ENCODE measurements around the gene ACTL6B. TPM values are rescaled to one million over a fixed set of nuclear protein-coding genes. Genes with fewer than 3 reads are reported as not detected.

The ACTL6B gene
- total and polyA plus RNA-seq, 4 donors, result 16.5 to 89.8 (median 59.1) TPM

GRCh38 chr7:100685049-100685605, 28.9 kb upstream of the ACTL6B start:
- no peak for DNase-seq (ENCODE audit: low read depth in 4 of 6, low spot score in 6 of 6)
- peaks cover 19% of the 10 kb centered on the region for H3K4me1 ChIP-seq (ENCODE audit: control insufficient read depth, insufficient read depth, low read length)
- H3K9me3 ChIP-seq (ENCODE audit: control insufficient read depth, insufficient read depth, low read length), result no peaks in the 10 kb centered on the region
- H3K4me3 ChIP-seq (ENCODE audit: low read depth, low read length), result no peak overlapping the region
- no peaks in the 10 kb centered on the region for H3K27me3 ChIP-seq (ENCODE audit: control insufficient read depth, insufficient read depth, low read length)
- 88% methylated on average over 7 of the region's 18 CpGs for WGBS (ENCODE audit: insufficient coverage)
- peaks cover 97% of the 10 kb centered on the region for H3K36me3 ChIP-seq (ENCODE audit: control insufficient read depth, insufficient read depth, low read length)
- H3K27ac ChIP-seq (ENCODE audit: low read depth, low read length), result no peak overlapping the region

GRCh38 chr7:100684534-100685042, 28.3 kb upstream of the ACTL6B start:
- Histone ChIP-seq H3K4me3 (ENCODE audit: low read depth, low read length) (no peak overlapping the region), H3K36me3 (ENCODE audit: control insufficient read depth, insufficient read depth, low read length) (peaks cover 99% of the 10 kb centered on the region), H3K27ac (ENCODE audit: low read depth, low read length) (no peak overlapping the region), H3K9me3 (ENCODE audit: control insufficient read depth, insufficient read depth, low read length) (no peaks in the 10 kb centered on the region), H3K27me3 (ENCODE audit: control insufficient read depth, insufficient read depth, low read length) (no peaks in the 10 kb centered on the region), H3K4me1 (ENCODE audit: control insufficient read depth, insufficient read depth, low read length) (peaks cover 14% of the 10 kb centered on the region)
- DNase-seq (ENCODE audit: low read depth in 4 of 6, low spot score in 6 of 6), result no peak
- 91% methylated on average over 16 of the region's 16 CpGs for WGBS (ENCODE audit: insufficient coverage)

GRCh38 chr7:100683659-100684533, 27.6 kb upstream of the ACTL6B start:
- Histone ChIP-seq H3K27ac (ENCODE audit: low read depth, low read length) (no peak overlapping the region), H3K27me3 (ENCODE audit: control insufficient read depth, insufficient read depth, low read length) (no peaks in the 10 kb centered on the region), H3K4me3 (ENCODE audit: low read depth, low read length) (no peak overlapping the region), H3K4me1 (ENCODE audit: control insufficient read depth, insufficient read depth, low read length) (peaks cover 8% of the 10 kb centered on the region), H3K9me3 (ENCODE audit: control insufficient read depth, insufficient read depth, low read length) (no peaks in the 10 kb centered on the region), H3K36me3 (ENCODE audit: control insufficient read depth, insufficient read depth, low read length) (peaks cover 99% of the 10 kb centered on the region)
- no peak for DNase-seq (ENCODE audit: low read depth in 4 of 6, low spot score in 6 of 6)
- 94% methylated on average over 32 of the region's 37 CpGs for WGBS (ENCODE audit: insufficient coverage)

- H3K4me3 ChIP-seq (ENCODE audit: low read depth, low read length), result no peak overlapping the region
- WGBS (ENCODE audit: insufficient coverage), result 82% methylated on average over 27 of the region's 28 CpGs
- no peak overlapping the region for H3K27ac ChIP-seq (ENCODE audit: low read depth, low read length)
- peaks cover 99% of the 10 kb centered on the region for H3K36me3 ChIP-seq (ENCODE audit: control insufficient read depth, insufficient read depth, low read length)
- H3K4me1 ChIP-seq (ENCODE audit: control insufficient read depth, insufficient read depth, low read length), result peaks cover 14% of the 10 kb centered on the region
- H3K27me3 ChIP-seq (ENCODE audit: control insufficient read depth, insufficient read depth, low read length), result no peaks in the 10 kb centered on the region
- no peak for DNase-seq (ENCODE audit: low read depth in 4 of 6, low spot score in 6 of 6)
- H3K9me3 ChIP-seq (ENCODE audit: control insufficient read depth, insufficient read depth, low read length), result no peaks in the 10 kb centered on the region
Measured at GRCh38 chr7:100682991-100683658, 26.9 kb upstream of the ACTL6B start.

- no peak overlapping the region for H3K4me3 ChIP-seq (ENCODE audit: low read depth, low read length)
- H3K4me1 ChIP-seq (ENCODE audit: control insufficient read depth, insufficient read depth, low read length), result peaks cover 16% of the 10 kb centered on the region
- H3K36me3 ChIP-seq (ENCODE audit: control insufficient read depth, insufficient read depth, low read length), result peaks cover 99% of the 10 kb centered on the region
- no peak overlapping the region for H3K27ac ChIP-seq (ENCODE audit: low read depth, low read length)
- no peak for DNase-seq (ENCODE audit: low read depth in 4 of 6, low spot score in 6 of 6)
- 75% methylated on average over 21 of the region's 25 CpGs for WGBS (ENCODE audit: insufficient coverage)
- H3K9me3 ChIP-seq (ENCODE audit: control insufficient read depth, insufficient read depth, low read length), result no peaks in the 10 kb centered on the region
- H3K27me3 ChIP-seq (ENCODE audit: control insufficient read depth, insufficient read depth, low read length), result no peaks in the 10 kb centered on the region
Measured at GRCh38 chr7:100682228-100682741, 26.0 kb upstream of the ACTL6B start.

GRCh38 chr7:100681491-100682227, 25.4 kb upstream of the ACTL6B start:
- no peaks in the 10 kb centered on the region for H3K9me3 ChIP-seq (ENCODE audit: control insufficient read depth, insufficient read depth, low read length)
- no peak for DNase-seq (ENCODE audit: low read depth in 4 of 6, low spot score in 6 of 6)
- H3K4me3 ChIP-seq (ENCODE audit: low read depth, low read length), result no peak overlapping the region
- peaks cover 99% of the 10 kb centered on the region for H3K36me3 ChIP-seq (ENCODE audit: control insufficient read depth, insufficient read depth, low read length)
- no peak overlapping the region for H3K27ac ChIP-seq (ENCODE audit: low read depth, low read length)
- 79% methylated on average over 27 of the region's 29 CpGs for WGBS (ENCODE audit: insufficient coverage)
- H3K4me1 ChIP-seq (ENCODE audit: control insufficient read depth, insufficient read depth, low read length), result peaks cover 20% of the 10 kb centered on the region
- no peaks in the 10 kb centered on the region for H3K27me3 ChIP-seq (ENCODE audit: control insufficient read depth, insufficient read depth, low read length)

- H3K27me3 ChIP-seq (ENCODE audit: control insufficient read depth, insufficient read depth, low read length), result no peaks in the 10 kb centered on the region
- DNase-seq (ENCODE audit: low read depth in 4 of 6, low spot score in 6 of 6), result no peak
- peaks cover 95% of the 10 kb centered on the region for H3K36me3 ChIP-seq (ENCODE audit: control insufficient read depth, insufficient read depth, low read length)
- no peak overlapping the region for H3K27ac ChIP-seq (ENCODE audit: low read depth, low read length)
- no peak overlapping the region for H3K4me3 ChIP-seq (ENCODE audit: low read depth, low read length)
- no peaks in the 10 kb centered on the region for H3K9me3 ChIP-seq (ENCODE audit: control insufficient read depth, insufficient read depth, low read length)
- peaks cover 25% of the 10 kb centered on the region for H3K4me1 ChIP-seq (ENCODE audit: control insufficient read depth, insufficient read depth, low read length)
- 80% methylated on average over 17 of the region's 18 CpGs for WGBS (ENCODE audit: insufficient coverage)
Measured at GRCh38 chr7:100680576-100681271, 24.5 kb upstream of the ACTL6B start.

GRCh38 chr7:100679927-100680575, 23.8 kb upstream of the ACTL6B start:
- H3K9me3 ChIP-seq (ENCODE audit: control insufficient read depth, insufficient read depth, low read length), result no peaks in the 10 kb centered on the region
- peaks cover 25% of the 10 kb centered on the region for H3K4me1 ChIP-seq (ENCODE audit: control insufficient read depth, insufficient read depth, low read length)
- DNase-seq (ENCODE audit: low read depth in 4 of 6, low spot score in 6 of 6), result no peak
- peaks cover 88% of the 10 kb centered on the region for H3K36me3 ChIP-seq (ENCODE audit: control insufficient read depth, insufficient read depth, low read length)
- WGBS (ENCODE audit: insufficient coverage), result 85% methylated on average over 4 of the region's 13 CpGs
- no peaks in the 10 kb centered on the region for H3K27me3 ChIP-seq (ENCODE audit: control insufficient read depth, insufficient read depth, low read length)
- no peak overlapping the region for H3K27ac ChIP-seq (ENCODE audit: low read depth, low read length)
- no peak overlapping the region for H3K4me3 ChIP-seq (ENCODE audit: low read depth, low read length)
